HCT116 (cell line): ENCODE results near the gene TMEM26. TPM values are rescaled to one million over a fixed set of nuclear protein-coding genes. Genes with fewer than 3 reads are reported as not detected.

ENCODE experiments used
- ATAC-seq: fragments of 200-7000 bp; cut with Tn5 transposase; 2 replicates; pipeline ENCODE4 v1.9.1; 2020; ENCODE audit warnings: mild to moderate bottlenecking, moderate library complexity
- BruUV-seq: library from RNA; stranded (reverse); fragments of 400-500 nt; replicated peaks from 2 replicates; lab custom pipeline; 2021; lab: Mats Ljungman, UMichigan
- CTCF ChIA-PET: fragments of 300-600 bp; sonication (Branson Sonifier 250); formaldehyde crosslinking; loops from one replicate; lab custom pipeline; 2021; ENCODE audit warnings: antibody characterized with exemption; lab: Charles Lee
- POLR2A ChIA-PET: fragments of 300-600, 350-600 bp; sonication (Branson Sonifier 250); formaldehyde crosslinking; loops from one replicate; lab custom pipeline; 2021; ENCODE audit warnings: antibody characterized with exemption; lab: Charles Lee
- RAD21 ChIA-PET, 2 experiments: fragments of 300-600 bp; sonication (Branson Sonifier 250); formaldehyde crosslinking; loops; one replicate each; lab custom pipeline; 2023; ENCODE audit warnings: low total read pairs in 2 of 2; ENCODE audit not compliant: uncharacterized antibody in 2 of 2, unreplicated experiment in 2 of 2, low non-redundant PET in 1 of 2; lab: Charles Lee
- DNase-seq: peaks from one replicate; pipeline ENCODE4 v3.0.0-alpha.2; 2010; ENCODE audit warnings: low read depth, low spot score
- H2AFZ ChIP-seq: fragments of 200-600 bp; shearing (Covaris generic), sonication (generic); 2 replicates; pipeline ENCODE4 v1.6.1; 2017; ENCODE audit warnings: low read depth, mixed run types, mixed read lengths, antibody characterized with exemption, low read length; ENCODE audit not compliant: poor library complexity, severe bottlenecking
- H3K27ac ChIP-seq: 2 replicates; pipeline ENCODE4 v1.5.1; 2012; ENCODE audit warnings: low read depth, low read length
- H3K27me3 ChIP-seq: fragments of 200-600 bp; sonication (generic); 2 replicates; pipeline ENCODE4 v1.6.1; 2016; ENCODE audit warnings: mixed run types, low read length, mixed read lengths; ENCODE audit not compliant: insufficient read depth
- H3K36me3 ChIP-seq, 2 experiments: fragments of 200-500 bp in 1 of 2; fragments of 200-600 bp in 1 of 2; sonication (Bioruptor generic) in 1 of 2; sonication (generic) in 1 of 2; 2 replicates each; pipeline versions ENCODE4 v1.5.1 to v1.6.1; 2014 to 2016; ENCODE audit warnings: low read length in 2 of 2, inconsistent platforms in 1 of 2, mixed read lengths in 1 of 2, mixed run types in 1 of 2; ENCODE audit not compliant: insufficient read depth in 2 of 2, control insufficient read depth in 1 of 2
- H3K4me1 ChIP-seq, 2 experiments: fragments of 200-600 bp in 1 of 2; sonication (generic) in 1 of 2; 2 replicates each; pipeline versions ENCODE4 v1.5.1 to v1.6.1; 2012 to 2017; ENCODE audit warnings: low read length in 2 of 2, inconsistent platforms in 1 of 2, mild to moderate bottlenecking in 1 of 2, mixed read lengths in 1 of 2, mixed run types in 1 of 2, moderate library complexity in 1 of 2; ENCODE audit not compliant: insufficient read depth in 2 of 2, control insufficient read depth in 1 of 2
- H3K4me2 ChIP-seq: fragments of 200-600 bp; sonication (generic); 2 replicates; pipeline ENCODE4 v1.6.1; 2017; ENCODE audit warnings: mixed run types, low read length, mixed read lengths
- H3K4me3 ChIP-seq, 2 experiments: fragments of 200-600 bp in 1 of 2; sonication (generic) in 1 of 2; replicated peaks in 1 of 2; 2 replicates each; pipeline ENCODE4 v1.5.1; 2011 to 2016; ENCODE audit warnings: low read length in 2 of 2, control low read depth in 1 of 2, low read depth in 1 of 2, mild to moderate bottlenecking in 1 of 2, mixed read lengths in 1 of 2, mixed run types in 1 of 2
- H3K79me2 ChIP-seq: fragments of 200-600 bp; sonication (generic); 2 replicates; pipeline ENCODE4 v1.6.1; 2017; ENCODE audit warnings: mild to moderate bottlenecking, mixed run types, low read length, moderate library complexity, mixed read lengths; ENCODE audit not compliant: insufficient read depth
- H3K9ac ChIP-seq: fragments of 200-600 bp; sonication (generic); 2 replicates; pipeline ENCODE4 v1.6.1; 2016; ENCODE audit warnings: low read length, mixed read lengths
- H3K9me2 ChIP-seq: fragments of 200-600 bp; sonication (generic), shearing (Covaris generic); 2 replicates; pipeline ENCODE4 v1.6.1; 2017; ENCODE audit warnings: mixed run types, mild to moderate bottlenecking, moderate library complexity; ENCODE audit not compliant: insufficient read depth
- H3K9me3 ChIP-seq, 2 experiments: fragments of 200-500 bp in 1 of 2; fragments of 200-600 bp in 1 of 2; sonication (Bioruptor generic) in 1 of 2; sonication (generic) in 1 of 2; 2 replicates each; pipeline ENCODE4 v1.6.1; 2014 to 2017; ENCODE audit warnings: low read length in 2 of 2, mixed read lengths in 2 of 2, inconsistent platforms in 1 of 2, low read depth in 1 of 2, mild to moderate bottlenecking in 1 of 2, mixed run types in 1 of 2, moderate library complexity in 1 of 2; ENCODE audit not compliant: control insufficient read depth in 1 of 2, insufficient read depth in 1 of 2
- H4K20me1 ChIP-seq: fragments of 200-600 bp; sonication (generic), shearing (Covaris generic); 2 replicates; pipeline ENCODE4 v1.6.1; 2017; ENCODE audit warnings: mixed run types, mild to moderate bottlenecking, moderate library complexity; ENCODE audit not compliant: insufficient read depth
- ATF3 ChIP-seq: IDR thresholded peaks from 2 replicates; pipeline ENCODE4 v1.6.1; 2012
- CBX3 ChIP-seq: IDR thresholded peaks from 2 replicates; pipeline ENCODE4 v1.6.1; 2012; ENCODE audit warnings: low read depth
- CEBPB ChIP-seq: IDR thresholded peaks from 2 replicates; pipeline ENCODE4 v1.6.1; 2012; ENCODE audit warnings: low read depth
- EGR1 ChIP-seq: IDR thresholded peaks from 2 replicates; pipeline ENCODE4 v1.6.1; 2012; ENCODE audit warnings: low read depth
- EZH2 ChIP-seq: fragments of 200-600 bp; sonication (generic); IDR thresholded peaks from 2 replicates; pipeline ENCODE4 v1.6.1; 2017; ENCODE audit warnings: antibody characterized with exemption, mixed run types
- FOSL1 ChIP-seq: IDR thresholded peaks from 2 replicates; pipeline ENCODE4 v1.6.1; 2012; ENCODE audit warnings: low read depth
- JUND ChIP-seq: IDR thresholded peaks from 2 replicates; pipeline ENCODE4 v1.6.1; 2012
- POLR2AphosphoS5 ChIP-seq: IDR thresholded peaks from 2 replicates; pipeline ENCODE4 v1.6.1; 2011; ENCODE audit warnings: mild to moderate bottlenecking, low read depth, low read length, moderate library complexity
- REST ChIP-seq: IDR thresholded peaks from 2 replicates; pipeline ENCODE4 v1.6.1; 2012; ENCODE audit warnings: low read depth
- SP1 ChIP-seq: IDR thresholded peaks from 2 replicates; pipeline ENCODE4 v1.6.1; 2012; ENCODE audit warnings: low read depth
- YY1 ChIP-seq: IDR thresholded peaks from 2 replicates; pipeline ENCODE4 v1.6.1; 2011; ENCODE audit warnings: low read length, low read depth, moderate library complexity, mild to moderate bottlenecking; ENCODE audit not compliant: insufficient replicate concordance; ENCODE audit errors: extremely low read depth
- ZFX ChIP-seq: fragments of 450-650 bp; IDR thresholded peaks from 2 replicates; pipeline ENCODE4 v1.6.1; 2017
- ZNF274 ChIP-seq: fragments of 200-500 bp; sonication (Bioruptor generic); IDR thresholded peaks from 2 replicates; pipeline ENCODE4 v1.6.1; 2014; ENCODE audit warnings: mild to moderate bottlenecking, low read depth, low read length, inconsistent platforms
- intact Hi-C: fragments of 100-400 bp; cut with micrococcal nuclease; formaldehyde crosslinking; loops from 2 replicates; pipeline ENCODE4 v1.10.0; 2022
- total RNA-seq: library from RNA; stranded (reverse); gene quantifications from one replicate; pipeline ENCODE4 v1.2.1, GENCODE V29; 2021; ENCODE audit not compliant: unreplicated experiment

Gene TMEM26
- total RNA-seq, 1 experiment from 2014 or later, result not detected

- H3K9me3 ChIP-seq, result no peaks in the 10 kb centered on the region
- H3K9ac ChIP-seq, result no peak overlapping the region
- DNase-seq (no peak), ATAC-seq (no peak)
- ChIA-PET CTCF (no interaction called here), POLR2A (no interaction called here), RAD21 (no interaction called here)
- no peak for TF ChIP-seq EZH2
- no peak for TF ChIP-seq JUND
- no peak for TF ChIP-seq ATF3
- no peak for TF ChIP-seq EGR1
- TF ChIP-seq YY1, result no peak
- TF ChIP-seq ZFX, result no peak
- TF ChIP-seq REST, result no peak
- TF ChIP-seq CEBPB, result no peak
- TF ChIP-seq FOSL1, result no peak
- TF ChIP-seq CBX3, result no peak
- no peak for TF ChIP-seq ZNF274
- TF ChIP-seq POLR2AphosphoS5, result no peak
- no peak for TF ChIP-seq SP1
- no peaks in the 10 kb centered on the region for H3K4me1 ChIP-seq
- no peaks in the 10 kb centered on the region for H3K79me2 ChIP-seq
- H3K27ac ChIP-seq, result no peak overlapping the region
- H3K27me3 ChIP-seq, result no peaks in the 10 kb centered on the region
- BruUV-seq, result no TSS peak
- no peak overlapping the region for H2AFZ ChIP-seq
- H3K4me2 ChIP-seq, result no peak overlapping the region
- no peaks in the 10 kb centered on the region for H3K36me3 ChIP-seq
- no peaks in the 10 kb centered on the region; the same call in 1 of the 2 replicates for H3K9me2 ChIP-seq
- no peaks in the 10 kb centered on the region for H4K20me1 ChIP-seq
- intact Hi-C loops, result no loop called here
- no peak overlapping the region for H3K4me3 ChIP-seq
Measured at GRCh38 chr10:61451357-61451756, 1.8 kb downstream of the TMEM26 start.
